ENCODE data around the gene RAB21. TPM values are rescaled to one million over a fixed set of nuclear protein-coding genes. Genes with fewer than 3 reads are reported as not detected.
"Not testable (repeated sequence)": the region's sequence is repeated elsewhere in the genome, so short reads cannot be mapped to it uniquely, and the experiment has no call there.

Gene RAB21
- total RNA-seq, 2 experiments from 2014 or later = 55.7 to 56.3 TPM

DNA sequence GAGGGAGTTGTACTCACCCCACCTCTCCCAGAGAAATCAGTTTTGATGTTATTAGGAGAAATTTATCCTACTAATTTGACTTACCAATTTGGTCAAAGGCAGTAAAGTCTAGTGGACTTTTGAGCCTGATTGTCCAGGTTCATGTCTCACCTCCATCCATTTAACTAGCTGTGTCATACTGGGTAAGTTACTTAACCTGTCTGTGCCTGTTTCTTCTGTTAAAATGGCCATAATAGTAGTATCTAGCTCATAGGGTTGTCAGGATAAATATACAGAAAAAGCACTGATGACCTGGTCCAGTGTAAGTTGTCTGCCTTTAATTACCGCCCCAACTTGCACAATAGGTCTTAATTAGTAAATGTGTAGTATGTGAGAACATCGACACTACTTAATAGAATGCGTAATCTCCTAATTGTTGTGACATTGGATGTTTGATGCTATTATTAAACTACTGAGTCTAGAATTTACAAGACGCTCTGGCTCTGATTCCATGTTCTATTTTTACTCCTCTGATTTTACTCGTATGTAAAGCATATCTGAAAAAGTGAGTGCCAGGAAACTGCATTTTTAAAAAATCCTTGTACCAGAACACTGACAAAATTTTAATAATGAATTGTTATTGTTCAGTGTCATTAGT is 1.5 kb downstream of the RAB21 start:
- POLR2A ChIA-PET = interaction anchor here (2.2 to 4.3 kb wide), 2 partner anchors 93 kb away, joined by 19 to 35 read pairs; partner anchors contain the start of genes THAP2 and ZFC3H1
- CTCF ChIA-PET = interaction anchor here (0.8 to 3.1 kb wide), 7 partner anchors 9 to 182 kb away, joined by 3 to 14 read pairs (median 5); partner anchors contain the start of genes TMEM19 and TPH2
- peaks cover 38% of the 10 kb centered on the region for H3K4me1 Mint-ChIP-seq (ENCODE audit: low read depth)
- peak overlapping the region; percentile 93 for H3K4me3 Mint-ChIP-seq
- DNase-seq (no peak), ATAC-seq (no peak)
- H3K9me3 Mint-ChIP-seq (ENCODE audit: insufficient read depth) = peaks cover 31% of the 10 kb centered on the region
- peaks cover 49% of the 10 kb centered on the region for H3K36me3 Mint-ChIP-seq (ENCODE audit: low read depth)
- peak overlapping the region; percentile 95 for H3K27ac Mint-ChIP-seq
- H3K27me3 Mint-ChIP-seq (ENCODE audit: low read depth) = peaks cover 5% of the 10 kb centered on the region

DNA sequence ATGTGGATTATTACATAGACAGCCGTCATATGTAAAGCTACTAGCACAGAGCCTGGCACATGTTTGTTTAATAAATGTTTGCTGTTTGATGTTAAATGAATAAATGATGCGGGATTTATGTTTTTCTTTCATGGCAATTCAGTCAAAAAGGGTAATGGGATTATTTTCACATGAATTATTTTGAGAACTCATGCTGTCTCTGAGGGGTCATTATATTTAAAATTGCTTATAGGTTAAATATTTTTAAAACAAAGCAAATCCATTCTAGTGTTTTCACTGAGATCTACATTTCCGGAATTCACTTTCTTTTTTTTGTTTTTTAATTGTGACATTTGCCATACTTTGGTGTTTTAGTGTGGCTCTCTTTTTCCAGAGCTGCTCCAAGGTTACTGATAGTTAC is 5.3 kb downstream of the RAB21 start:
- Mint-ChIP-seq H3K27ac (no peak overlapping the region), H3K4me1 (ENCODE audit: low read depth) (peaks cover 34% of the 10 kb centered on the region), H3K27me3 (ENCODE audit: low read depth) (no peaks in the 10 kb centered on the region), H3K36me3 (ENCODE audit: low read depth) (peaks cover 67% of the 10 kb centered on the region), H3K4me3 (no peak overlapping the region), H3K9me3 (ENCODE audit: insufficient read depth) (peaks cover 35% of the 10 kb centered on the region)
- no peak for DNase-seq
- POLR2A ChIA-PET = interaction anchor here (4.3 kb wide), 1 partner anchor 96 kb away, joined by 19 read pairs; the partner anchor contains the start of genes THAP2 and ZFC3H1
- CTCF ChIA-PET = interaction anchor here (0.6 to 1.7 kb wide), 3 partner anchors 13 to 188 kb away, joined by 3 to 5 read pairs (median 4); no protein-coding TSS in a partner anchor
- no peak for ATAC-seq

DNA sequence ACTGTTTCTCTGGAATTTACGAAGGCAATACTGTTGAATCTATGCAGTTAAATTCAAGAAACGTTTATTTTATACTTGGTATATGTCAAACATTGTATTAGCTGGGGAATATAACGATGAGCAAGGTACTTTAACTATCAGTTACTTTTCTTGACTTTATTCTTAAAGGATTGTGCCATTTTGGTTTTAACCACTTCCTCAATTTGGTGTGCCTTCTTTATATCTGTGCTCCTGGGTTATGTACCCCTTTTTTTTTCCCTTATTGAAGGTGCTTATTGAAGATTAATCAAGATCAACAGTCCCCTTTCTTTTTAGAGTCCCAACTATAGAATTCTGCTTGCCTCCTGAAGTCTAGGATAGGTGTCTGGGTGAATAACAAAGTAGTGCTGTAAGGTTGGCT is 5.8 kb downstream of the RAB21 start:
- H3K27ac Mint-ChIP-seq = no peak overlapping the region
- POLR2A ChIA-PET = no interaction called here
- ATAC-seq = no peak

DNA sequence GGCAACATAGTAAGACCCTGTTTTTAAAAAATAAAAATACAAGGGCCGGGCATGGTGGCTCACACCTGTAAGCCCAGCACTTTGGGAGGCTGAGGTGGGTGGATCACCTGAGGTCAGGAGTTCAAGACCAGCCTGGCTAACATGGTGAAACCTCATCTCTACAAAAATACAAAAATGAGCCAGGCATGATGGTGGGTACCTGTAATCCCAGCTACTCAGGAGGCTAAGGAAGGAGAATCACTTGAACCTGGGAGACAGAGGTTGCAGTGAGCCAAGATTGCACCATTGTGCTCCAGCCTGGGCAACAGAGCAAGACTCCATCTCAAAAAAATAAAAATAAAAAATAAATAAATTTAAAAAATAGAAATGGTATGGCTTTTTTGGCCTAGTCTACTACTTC is 6.7 kb downstream of the RAB21 start:
- H3K27ac Mint-ChIP-seq; DNase-seq; ATAC-seq; POLR2A ChIA-PET; H3K27me3 Mint-ChIP-seq (ENCODE audit: low read depth); H3K4me3 Mint-ChIP-seq: not testable (repeated sequence)
- Mint-ChIP-seq H3K4me1 (ENCODE audit: low read depth) (peaks cover 34% of the 10 kb centered on the region), H3K9me3 (ENCODE audit: insufficient read depth) (peaks cover 42% of the 10 kb centered on the region), H3K36me3 (ENCODE audit: low read depth) (peaks cover 72% of the 10 kb centered on the region)
- CTCF ChIA-PET = interaction anchor here (1.0 kb wide), 1 partner anchor 15 kb away, joined by 3 read pairs; no protein-coding TSS in a partner anchor

More for the DNA sequence above, 5.8 kb downstream of the RAB21 start:
- Mint-ChIP-seq H3K27me3 (ENCODE audit: low read depth) (no peaks in the 10 kb centered on the region), H3K9me3 (ENCODE audit: insufficient read depth) (peaks cover 40% of the 10 kb centered on the region), H3K4me1 (ENCODE audit: low read depth) (peaks cover 39% of the 10 kb centered on the region), H3K4me3 (no peak overlapping the region), H3K36me3 (ENCODE audit: low read depth) (peaks cover 72% of the 10 kb centered on the region)
- DNase-seq = no peak
- CTCF ChIA-PET = interaction anchor here (0.7 to 1.7 kb wide), 3 partner anchors 13 to 20 kb away, joined by 3 to 5 read pairs (median 4); no protein-coding TSS in a partner anchor

DNA sequence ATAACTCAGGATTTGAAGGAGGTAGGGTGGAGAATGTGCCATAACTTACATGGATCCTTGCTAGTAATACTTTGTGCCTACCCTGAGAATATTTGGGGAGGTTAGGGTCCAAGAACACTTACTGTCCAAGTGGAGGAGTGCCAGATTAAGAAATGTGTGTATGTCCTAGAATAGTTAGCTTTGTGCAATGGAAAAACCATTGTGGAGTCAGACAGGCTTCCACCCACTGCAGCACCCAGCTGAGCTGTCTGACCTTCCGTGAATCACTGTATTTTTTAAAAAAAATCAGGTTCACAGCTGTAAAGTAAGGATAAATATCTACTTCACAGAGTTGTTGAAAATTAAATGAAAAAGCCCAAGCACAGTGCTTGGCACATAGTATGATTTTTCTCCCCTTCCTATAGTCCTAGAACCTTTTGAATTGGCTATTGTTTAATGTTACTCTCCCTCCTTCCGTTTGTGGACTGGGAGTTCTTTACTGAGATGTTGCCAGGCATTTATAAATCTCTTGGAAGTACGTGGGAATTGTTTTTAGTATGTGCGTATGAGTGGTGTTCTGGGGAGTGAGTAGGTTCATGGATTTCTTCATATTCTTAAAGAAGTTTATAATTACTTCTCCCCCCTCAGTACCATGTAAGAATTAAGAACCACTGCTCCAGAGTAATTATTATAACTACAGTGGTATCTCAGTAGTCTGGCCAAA is 9.2 kb downstream of the RAB21 start:
- Mint-ChIP-seq H3K27me3 (ENCODE audit: low read depth) (no peaks in the 10 kb centered on the region), H3K4me3 (no peak overlapping the region), H3K4me1 (ENCODE audit: low read depth) (peaks cover 30% of the 10 kb centered on the region), H3K36me3 (ENCODE audit: low read depth) (peaks cover 65% of the 10 kb centered on the region), H3K9me3 (ENCODE audit: insufficient read depth) (peaks cover 32% of the 10 kb centered on the region), H3K27ac (no peak overlapping the region)
- CTCF ChIA-PET = interaction anchor here (2.1 kb wide), 1 partner anchor 16 kb away, joined by 6 read pairs; no protein-coding TSS in a partner anchor
- ATAC-seq = no peak
- POLR2A ChIA-PET = no interaction called here
- DNase-seq = no peak

DNA sequence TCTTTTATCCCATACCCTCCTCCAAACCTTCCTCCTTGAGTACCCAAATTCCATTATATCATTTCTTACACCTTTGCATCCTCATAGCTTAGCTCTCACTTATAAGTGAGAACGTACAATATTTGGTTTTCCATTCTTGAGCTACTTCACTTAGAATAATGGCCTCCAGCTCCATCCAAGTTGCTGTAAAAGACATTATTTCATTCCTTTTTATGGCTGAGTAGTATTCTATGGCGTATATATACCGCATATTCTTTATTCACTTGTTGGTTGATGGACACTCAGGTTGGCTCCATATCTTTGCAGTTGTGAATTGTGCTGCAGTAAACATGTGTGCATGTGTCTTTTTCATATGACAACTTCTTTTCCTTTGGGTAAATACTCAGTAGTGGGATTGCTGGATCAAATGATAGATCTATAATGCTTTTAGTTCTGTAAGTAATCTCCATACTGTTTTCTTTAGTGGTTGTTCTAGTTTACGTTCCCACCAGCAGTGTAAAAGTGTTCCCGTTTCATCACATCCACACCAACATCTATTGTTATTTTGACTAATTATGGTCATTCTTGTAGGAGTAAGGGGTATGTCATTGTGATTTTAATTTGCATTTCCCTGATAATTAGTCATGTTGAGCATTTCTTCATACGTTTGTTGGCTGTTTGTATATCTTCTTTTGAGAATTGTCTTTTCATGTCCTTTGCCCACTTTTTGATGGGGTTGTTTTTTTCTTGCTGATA is 10.1 kb downstream of the RAB21 start:
- Mint-ChIP-seq H3K27ac (no peak overlapping the region), H3K9me3 (ENCODE audit: insufficient read depth) (peaks cover 23% of the 10 kb centered on the region), H3K36me3 (ENCODE audit: low read depth) (peaks cover 58% of the 10 kb centered on the region), H3K27me3 (ENCODE audit: low read depth) (no peaks in the 10 kb centered on the region), H3K4me3 (no peak overlapping the region), H3K4me1 (ENCODE audit: low read depth) (peaks cover 25% of the 10 kb centered on the region)
- ChIA-PET POLR2A (no interaction called here), CTCF (interaction anchor here (2.1 kb wide), 1 partner anchor 15 kb away, joined by 6 read pairs; no protein-coding TSS in a partner anchor)
- ATAC-seq (no peak), DNase-seq (no peak)

DNA sequence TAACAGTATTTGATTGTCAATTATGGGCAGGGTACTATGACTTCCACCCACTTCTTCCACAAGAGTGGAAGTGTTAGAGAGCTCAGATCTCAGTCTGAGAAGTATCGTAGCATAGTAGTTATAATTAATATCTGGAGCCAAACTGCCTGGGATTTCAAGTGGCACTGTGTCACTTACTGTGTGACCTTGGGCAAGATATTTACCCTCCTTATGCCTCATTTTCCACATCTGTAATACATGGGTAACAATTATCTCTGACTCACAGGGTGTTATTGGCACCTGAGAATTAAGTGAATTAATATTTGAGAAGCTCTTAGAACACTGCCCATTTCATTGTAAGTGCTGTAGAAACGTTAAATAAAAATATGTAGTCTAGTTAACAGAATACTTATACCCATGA is 11.5 kb downstream of the RAB21 start:
- ChIA-PET POLR2A (no interaction called here), CTCF (interaction anchor here (0.6 to 1.4 kb wide), 5 partner anchors 10 to 138 kb away, joined by 3 to 6 read pairs (median 4); no protein-coding TSS in a partner anchor)
- DNase-seq = no peak
- Mint-ChIP-seq H3K9me3 (ENCODE audit: insufficient read depth) (peaks cover 11% of the 10 kb centered on the region), H3K36me3 (ENCODE audit: low read depth) (peaks cover 55% of the 10 kb centered on the region), H3K27ac (no peak overlapping the region), H3K4me1 (ENCODE audit: low read depth) (peaks cover 16% of the 10 kb centered on the region), H3K4me3 (no peak overlapping the region), H3K27me3 (ENCODE audit: low read depth) (no peaks in the 10 kb centered on the region)
- no peak for ATAC-seq

DNA sequence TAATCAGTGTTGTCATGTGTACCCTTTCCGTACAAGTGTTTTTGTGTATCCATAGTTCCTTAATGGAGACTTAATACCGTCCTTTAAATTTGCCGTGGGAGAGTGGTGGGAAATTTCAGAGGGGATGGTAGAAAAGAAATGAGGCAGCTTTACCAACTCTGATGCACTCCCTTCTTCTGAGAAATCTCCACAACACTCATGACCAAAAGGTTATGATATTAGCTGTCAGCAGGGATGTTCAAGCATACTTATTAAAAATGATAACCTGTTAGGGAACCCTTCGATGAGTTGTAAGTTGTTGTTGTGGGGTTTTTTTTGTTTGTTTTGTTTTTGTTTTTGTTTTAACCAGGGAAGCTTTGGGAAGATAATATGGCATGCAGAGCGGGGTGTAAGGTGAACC is 12.5 kb downstream of the RAB21 start:
- H3K27me3 Mint-ChIP-seq (ENCODE audit: low read depth) = no peaks in the 10 kb centered on the region
- no peak overlapping the region for H3K27ac Mint-ChIP-seq
- peaks cover 11% of the 10 kb centered on the region for H3K9me3 Mint-ChIP-seq (ENCODE audit: insufficient read depth)
- peaks cover 62% of the 10 kb centered on the region for H3K36me3 Mint-ChIP-seq (ENCODE audit: low read depth)
- ChIA-PET CTCF (interaction anchor here (0.9 to 1.9 kb wide), 10 partner anchors 9 to 351 kb away, joined by 3 to 8 read pairs (median 4); no protein-coding TSS in a partner anchor), POLR2A (no interaction called here)
- ATAC-seq = no peak
- H3K4me1 Mint-ChIP-seq (ENCODE audit: low read depth) = peaks cover 16% of the 10 kb centered on the region
- no peak overlapping the region for H3K4me3 Mint-ChIP-seq
- DNase-seq = no peak

DNA sequence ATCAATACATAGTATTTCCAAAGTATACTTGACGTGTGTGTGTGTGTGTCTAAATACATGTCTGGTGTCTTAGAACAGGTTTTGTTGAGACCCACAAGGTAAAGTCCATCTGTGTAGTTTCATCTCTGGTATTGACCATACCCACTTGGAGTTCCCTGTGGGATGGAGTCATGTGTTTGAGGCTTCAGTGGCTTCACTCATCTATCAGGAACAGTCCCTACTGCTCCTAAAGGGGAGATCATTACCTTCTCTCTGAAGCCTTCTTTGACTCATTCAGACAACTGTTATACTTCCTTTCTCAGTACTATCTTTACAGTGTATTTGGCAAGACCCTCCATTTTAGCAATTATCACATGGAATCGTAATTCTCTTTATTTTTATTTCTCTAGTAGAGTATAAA is 14.2 kb downstream of the RAB21 start:
- DNase-seq = no peak
- no peak for ATAC-seq
- ChIA-PET CTCF (interaction anchor here (1.9 kb wide), 1 partner anchor 22 kb away, joined by 8 read pairs; no protein-coding TSS in a partner anchor), POLR2A (no interaction called here)
- H3K36me3 Mint-ChIP-seq (ENCODE audit: low read depth) = peaks cover 58% of the 10 kb centered on the region
- peaks cover 11% of the 10 kb centered on the region for H3K9me3 Mint-ChIP-seq (ENCODE audit: insufficient read depth)
- no peak overlapping the region for H3K4me3 Mint-ChIP-seq
- no peak overlapping the region for H3K27ac Mint-ChIP-seq
- peaks cover 15% of the 10 kb centered on the region for H3K4me1 Mint-ChIP-seq (ENCODE audit: low read depth)
- H3K27me3 Mint-ChIP-seq (ENCODE audit: low read depth) = no peaks in the 10 kb centered on the region

DNA sequence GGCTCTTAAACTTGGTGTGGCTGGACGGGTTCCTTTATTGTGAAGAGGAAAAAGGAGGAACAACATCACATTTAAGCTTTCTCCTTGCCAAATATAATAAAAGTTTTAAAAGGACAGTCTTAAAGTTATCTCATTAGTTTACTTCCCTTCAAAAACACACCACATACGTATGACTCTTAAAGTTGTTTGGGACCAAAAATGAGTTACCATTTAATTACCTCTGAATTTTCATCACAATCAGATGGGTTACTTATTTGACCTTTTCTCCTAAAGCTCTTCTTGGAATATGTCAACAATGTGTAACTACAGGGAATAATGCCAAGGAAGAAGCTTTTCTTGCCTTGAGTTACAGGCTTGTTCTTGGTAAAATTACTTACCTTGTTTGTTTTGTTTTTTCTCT is 16.4 kb downstream of the RAB21 start:
- H3K4me3 Mint-ChIP-seq = no peak overlapping the region
- ChIA-PET POLR2A (no interaction called here), CTCF (interaction anchor here (0.9 to 3.0 kb wide), 2 partner anchors 9 to 17 kb away, joined by 4 to 9 read pairs; partner anchors contain the start of gene RAB21)
- no peak overlapping the region for H3K27ac Mint-ChIP-seq
- ATAC-seq = no peak
- H3K36me3 Mint-ChIP-seq (ENCODE audit: low read depth) = peaks cover 52% of the 10 kb centered on the region
- no peaks in the 10 kb centered on the region for H3K9me3 Mint-ChIP-seq (ENCODE audit: insufficient read depth)
- H3K27me3 Mint-ChIP-seq (ENCODE audit: low read depth) = no peaks in the 10 kb centered on the region
- no peak for DNase-seq
- H3K4me1 Mint-ChIP-seq (ENCODE audit: low read depth) = peaks cover 6% of the 10 kb centered on the region

DNA sequence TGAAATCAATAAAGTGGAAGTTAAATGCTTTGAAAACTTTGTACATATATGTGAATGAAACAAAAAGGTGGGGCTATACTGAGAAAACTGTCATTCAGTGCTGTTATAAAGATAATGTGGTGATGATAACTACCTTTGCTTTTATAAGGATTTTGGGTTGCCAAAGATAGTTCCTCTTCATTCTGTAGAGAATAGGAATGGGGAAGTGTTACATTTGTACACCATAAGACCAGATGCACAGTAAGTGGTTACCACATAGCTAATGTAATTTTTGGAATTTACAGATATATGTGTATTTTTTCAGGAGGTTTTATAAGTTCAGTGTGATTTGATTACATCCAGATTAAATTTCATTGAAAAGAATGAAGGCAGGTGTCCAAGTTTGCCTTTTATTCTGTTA is 18.1 kb downstream of the RAB21 start:
- Mint-ChIP-seq H3K4me1 (ENCODE audit: low read depth) (peaks cover 6% of the 10 kb centered on the region), H3K4me3 (no peak overlapping the region), H3K36me3 (ENCODE audit: low read depth) (peaks cover 51% of the 10 kb centered on the region), H3K27ac (no peak overlapping the region), H3K9me3 (ENCODE audit: insufficient read depth) (no peaks in the 10 kb centered on the region), H3K27me3 (ENCODE audit: low read depth) (no peaks in the 10 kb centered on the region)
- ATAC-seq (no peak), DNase-seq (no peak)
- CTCF ChIA-PET = interaction anchor here (3.0 kb wide), 1 partner anchor 8 kb away, joined by 9 read pairs; no protein-coding TSS in a partner anchor
- POLR2A ChIA-PET = interaction anchor here (1.1 kb wide), 1 partner anchor 42 kb away, joined by 3 read pairs; no protein-coding TSS in a partner anchor
